Liver (tissue), 9 donors: ENCODE results near the gene RNU6-9. TPM values are rescaled to one million over a fixed set of nuclear protein-coding genes. Genes with fewer than 3 reads are reported as not detected.

Source experiments
- DNase-seq: peaks from one replicate; pipeline ENCODE4 v3.0.0-alpha.2; 2017; ENCODE audit warnings: low spot score
- H3K27ac ChIP-seq, 2 donors: one replicate each; pipeline ENCODE4 v1.7.0; 2013; ENCODE audit warnings: inconsistent platforms in 2 of 2, low read length in 2 of 2, control low read depth in 1 of 2, low read depth in 1 of 2, mild to moderate bottlenecking in 1 of 2
- H3K27me3 ChIP-seq, 4 donors: one replicate each; pipeline versions ENCODE4 v1.6.1 to v1.7.0; 2013; ENCODE audit warnings: low read length in 3 of 4, inconsistent platforms in 1 of 4, mild to moderate bottlenecking in 1 of 4, moderate library complexity in 1 of 4; ENCODE audit not compliant: control insufficient read depth in 4 of 4, insufficient read depth in 4 of 4
- H3K36me3 ChIP-seq, 4 donors: one replicate each; pipeline versions ENCODE4 v1.6.1 to v1.7.0; 2013; ENCODE audit warnings: low read length in 3 of 4, mild to moderate bottlenecking in 3 of 4, low read depth in 1 of 4, moderate library complexity in 1 of 4; ENCODE audit not compliant: control insufficient read depth in 4 of 4, insufficient read depth in 3 of 4
- H3K4me1 ChIP-seq, 4 donors: one replicate each; pipeline versions ENCODE4 v1.6.1 to v1.7.0; 2013; ENCODE audit warnings: low read length in 3 of 4, mild to moderate bottlenecking in 3 of 4, moderate library complexity in 1 of 4; ENCODE audit not compliant: control insufficient read depth in 4 of 4, insufficient read depth in 4 of 4
- H3K4me3 ChIP-seq, 3 donors: one replicate each; pipeline versions ENCODE4 v1.6.1 to v1.7.0; 2013; ENCODE audit warnings: low read length in 3 of 3, control low read depth in 1 of 3, low read depth in 1 of 3, mild to moderate bottlenecking in 1 of 3
- H3K9ac ChIP-seq, 2 donors: one replicate each; pipeline ENCODE4 v1.7.0; 2013; ENCODE audit warnings: low read length in 2 of 2, mild to moderate bottlenecking in 2 of 2, moderate library complexity in 2 of 2, control low read depth in 1 of 2, low read depth in 1 of 2
- H3K9me3 ChIP-seq, 4 donors: one replicate each; pipeline versions ENCODE4 v1.6.1 to v1.7.0; 2013; ENCODE audit warnings: low read length in 3 of 4; ENCODE audit not compliant: control insufficient read depth in 4 of 4
- FOXA2 ChIP-seq: IDR thresholded peaks from 2 replicates; pipeline ENCODE4 v1.6.1; 2016; ENCODE audit warnings: antibody characterized with exemption
- GABPA ChIP-seq, 2 donors: IDR thresholded peaks in 1 of 2; conservative IDR thresholded peaks in 1 of 2; 2 replicates each; pipeline ENCODE4 v1.6.1; 2016; ENCODE audit warnings: antibody characterized with exemption in 2 of 2, mild to moderate bottlenecking in 1 of 2, moderate library complexity in 1 of 2
- HNF4A ChIP-seq, 2 donors: conservative IDR thresholded peaks; 2 replicates each; pipeline ENCODE4 v1.6.1; 2016; ENCODE audit warnings: antibody characterized with exemption in 2 of 2, mild to moderate bottlenecking in 2 of 2
- HNF4G ChIP-seq: IDR thresholded peaks from 2 replicates; pipeline ENCODE4 v1.6.1; 2016; ENCODE audit warnings: antibody characterized with exemption
- JUND ChIP-seq, 2 donors: IDR thresholded peaks; 2 replicates each; pipeline ENCODE4 v1.6.1; 2016; ENCODE audit warnings: antibody characterized with exemption in 2 of 2
- SP1 ChIP-seq: IDR thresholded peaks from 2 replicates; pipeline ENCODE4 v1.6.1; 2018; ENCODE audit warnings: antibody characterized with exemption, mild to moderate bottlenecking
- WGBS: extraction: QIAGEN DNeasy Blood & Tissue Kit; methylation state at CpG from one replicate; pipeline ENCODE4 v1.1.7; 2013; 5-methylcytosine and 5-hydroxymethylcytosine counted together
- polyA plus RNA-seq, 2 donors: library from polyadenylated mRNA; stranded (reverse) in 1 of 2; unstranded in 1 of 2; fragments of 200-250 nt in 1 of 2; fragments of >200 nt in 1 of 2; fragmentation: Nextera tagmentation in 1 of 2; extraction: Ambion mirVana in 1 of 2; gene quantifications; one replicate each; pipeline versions ENCODE4 v1.2.1 to v1.2.3, GENCODE V29; 2013 to 2015
- total RNA-seq, 2 donors: library from RNA; depleted of rRNA; stranded (reverse); fragments of >200 nt; gene quantifications; one replicate each; pipeline ENCODE4 v1.2.3, GENCODE V29; 2014
- TF ChIP-seq, protein P1 (sequence below): IDR thresholded peaks from 2 replicates; pipeline ENCODE4 v1.6.1; 2016; ENCODE audit warnings: antibody characterized with exemption
- TF ChIP-seq, protein P2 (sequence below): IDR thresholded peaks from 2 replicates; pipeline ENCODE4 v1.6.1; 2016; ENCODE audit warnings: antibody characterized with exemption
- TF ChIP-seq, protein P3 (sequence below): IDR thresholded peaks from 2 replicates; pipeline ENCODE4 v1.6.1; 2016; ENCODE audit warnings: antibody characterized with exemption, mild to moderate bottlenecking
- donor health status: healthy.
- donor health status: healthy.
- donor health status: healthy.
- donor health status: healthy.
- donor health status: healthy.

Gene RNU6-9
- total and polyA plus RNA-seq, 4 donors = not detected

DNA sequence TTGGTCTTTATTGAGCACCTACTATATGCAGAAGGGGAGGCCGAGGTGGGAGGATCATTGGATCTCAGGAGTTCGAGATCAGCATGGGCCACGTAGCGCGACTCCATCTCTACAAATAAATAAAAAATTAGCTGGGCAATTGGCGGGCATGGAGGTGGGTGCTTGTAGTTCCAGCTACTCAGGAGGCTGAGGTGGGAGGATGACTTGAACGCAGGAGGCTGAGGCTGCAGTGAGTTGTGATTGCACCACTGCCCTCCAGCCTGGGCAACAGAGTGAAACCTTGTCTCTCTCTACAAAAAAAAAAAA, 30.0 kb upstream of the RNU6-9 start:
- H3K27me3 ChIP-seq = no peaks in the 10 kb centered on the region
- H3K27ac ChIP-seq = no peak overlapping the region
- H3K9ac ChIP-seq = no peak overlapping the region
- H3K4me1 ChIP-seq = peaks cover 0 to 20% (median 11%) of the 10 kb centered on the region in 4 donors
- no peak for DNase-seq
- no peak overlapping the region for H3K4me3 ChIP-seq
- H3K36me3 ChIP-seq = peaks cover 0 to 10% (median 4%) of the 10 kb centered on the region in 4 donors
- TF ChIP-seq FOXA2 = no peak
- no peak for TF ChIP-seq HNF4A (conservative IDR thresholded peaks at IDR 0.05)
- TF ChIP-seq JUND (IDR thresholded peaks at IDR 0.05) = no peak
- TF ChIP-seq, protein P1, sequence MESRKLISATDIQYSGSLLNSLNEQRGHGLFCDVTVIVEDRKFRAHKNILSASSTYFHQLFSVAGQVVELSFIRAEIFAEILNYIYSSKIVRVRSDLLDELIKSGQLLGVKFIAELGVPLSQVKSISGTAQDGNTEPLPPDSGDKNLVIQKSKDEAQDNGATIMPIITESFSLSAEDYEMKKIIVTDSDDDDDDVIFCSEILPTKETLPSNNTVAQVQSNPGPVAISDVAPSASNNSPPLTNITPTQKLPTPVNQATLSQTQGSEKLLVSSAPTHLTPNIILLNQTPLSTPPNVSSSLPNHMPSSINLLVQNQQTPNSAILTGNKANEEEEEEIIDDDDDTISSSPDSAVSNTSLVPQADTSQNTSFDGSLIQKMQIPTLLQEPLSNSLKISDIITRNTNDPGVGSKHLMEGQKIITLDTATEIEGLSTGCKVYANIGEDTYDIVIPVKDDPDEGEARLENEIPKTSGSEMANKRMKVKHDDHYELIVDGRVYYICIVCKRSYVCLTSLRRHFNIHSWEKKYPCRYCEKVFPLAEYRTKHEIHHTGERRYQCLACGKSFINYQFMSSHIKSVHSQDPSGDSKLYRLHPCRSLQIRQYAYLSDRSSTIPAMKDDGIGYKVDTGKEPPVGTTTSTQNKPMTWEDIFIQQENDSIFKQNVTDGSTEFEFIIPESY = no peak
- TF ChIP-seq, protein P2, sequence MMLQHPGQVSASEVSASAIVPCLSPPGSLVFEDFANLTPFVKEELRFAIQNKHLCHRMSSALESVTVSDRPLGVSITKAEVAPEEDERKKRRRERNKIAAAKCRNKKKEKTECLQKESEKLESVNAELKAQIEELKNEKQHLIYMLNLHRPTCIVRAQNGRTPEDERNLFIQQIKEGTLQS = no peak
- TF ChIP-seq HNF4G = no peak
- no peak for TF ChIP-seq SP1
- TF ChIP-seq, protein P3, sequence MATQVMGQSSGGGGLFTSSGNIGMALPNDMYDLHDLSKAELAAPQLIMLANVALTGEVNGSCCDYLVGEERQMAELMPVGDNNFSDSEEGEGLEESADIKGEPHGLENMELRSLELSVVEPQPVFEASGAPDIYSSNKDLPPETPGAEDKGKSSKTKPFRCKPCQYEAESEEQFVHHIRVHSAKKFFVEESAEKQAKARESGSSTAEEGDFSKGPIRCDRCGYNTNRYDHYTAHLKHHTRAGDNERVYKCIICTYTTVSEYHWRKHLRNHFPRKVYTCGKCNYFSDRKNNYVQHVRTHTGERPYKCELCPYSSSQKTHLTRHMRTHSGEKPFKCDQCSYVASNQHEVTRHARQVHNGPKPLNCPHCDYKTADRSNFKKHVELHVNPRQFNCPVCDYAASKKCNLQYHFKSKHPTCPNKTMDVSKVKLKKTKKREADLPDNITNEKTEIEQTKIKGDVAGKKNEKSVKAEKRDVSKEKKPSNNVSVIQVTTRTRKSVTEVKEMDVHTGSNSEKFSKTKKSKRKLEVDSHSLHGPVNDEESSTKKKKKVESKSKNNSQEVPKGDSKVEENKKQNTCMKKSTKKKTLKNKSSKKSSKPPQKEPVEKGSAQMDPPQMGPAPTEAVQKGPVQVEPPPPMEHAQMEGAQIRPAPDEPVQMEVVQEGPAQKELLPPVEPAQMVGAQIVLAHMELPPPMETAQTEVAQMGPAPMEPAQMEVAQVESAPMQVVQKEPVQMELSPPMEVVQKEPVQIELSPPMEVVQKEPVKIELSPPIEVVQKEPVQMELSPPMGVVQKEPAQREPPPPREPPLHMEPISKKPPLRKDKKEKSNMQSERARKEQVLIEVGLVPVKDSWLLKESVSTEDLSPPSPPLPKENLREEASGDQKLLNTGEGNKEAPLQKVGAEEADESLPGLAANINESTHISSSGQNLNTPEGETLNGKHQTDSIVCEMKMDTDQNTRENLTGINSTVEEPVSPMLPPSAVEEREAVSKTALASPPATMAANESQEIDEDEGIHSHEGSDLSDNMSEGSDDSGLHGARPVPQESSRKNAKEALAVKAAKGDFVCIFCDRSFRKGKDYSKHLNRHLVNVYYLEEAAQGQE = no peak
- no peak for TF ChIP-seq GABPA (IDR thresholded peaks at IDR 0.05 in 1 of 2, conservative IDR thresholded peaks at IDR 0.05 in 1 of 2)
- peaks cover 0 to 1% (median 0%) of the 10 kb centered on the region in 4 donors for H3K9me3 ChIP-seq
- WGBS = 64% methylated on average over 7 of the region's 7 CpGs

DNA sequence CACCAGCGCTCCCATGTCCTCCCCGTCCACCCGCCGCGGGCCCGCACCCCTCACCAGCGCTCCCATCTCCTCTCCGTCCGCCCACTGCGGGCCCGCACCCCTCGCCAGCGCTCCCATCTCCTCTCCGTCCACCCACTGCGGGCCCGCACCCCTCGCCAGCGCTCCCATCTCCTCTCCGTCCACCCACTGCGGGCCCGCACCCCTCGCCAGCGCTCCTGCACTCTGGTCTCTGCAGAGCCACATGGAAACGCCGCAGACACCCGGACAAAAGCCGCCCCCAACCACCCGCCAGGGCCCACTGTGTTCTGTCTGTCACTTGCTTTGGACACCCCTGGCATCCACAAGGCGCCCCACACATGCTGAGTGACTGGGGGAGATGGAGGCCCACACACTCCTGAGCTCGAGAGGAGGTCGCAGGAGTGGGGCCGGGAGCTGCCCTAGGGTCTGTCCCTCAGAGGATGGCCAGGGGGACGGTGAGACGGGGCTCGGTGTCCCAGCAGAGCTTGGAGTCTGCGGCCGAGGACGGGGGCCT, 26.4 kb upstream of the RNU6-9 start:
- no peaks in the 10 kb centered on the region for H3K27me3 ChIP-seq
- H3K36me3 ChIP-seq = peaks cover 0 to 32% (median 9%) of the 10 kb centered on the region in 4 donors
- TF ChIP-seq, protein P1 = no peak
- TF ChIP-seq, protein P3 = no peak
- peaks cover 0 to 13% (median 6%) of the 10 kb centered on the region in 4 donors for H3K4me1 ChIP-seq
- no peak overlapping the region for H3K4me3 ChIP-seq
- no peak for DNase-seq
- WGBS = 90% methylated on average over 35 of the region's 38 CpGs
- peaks cover 0 to under 1% (median 0%) of the 10 kb centered on the region in 4 donors for H3K9me3 ChIP-seq
- H3K27ac ChIP-seq = no peak overlapping the region
- no peak overlapping the region for H3K9ac ChIP-seq
